ENCODE measurements around the gene GATB. TPM values are rescaled to one million over a fixed set of nuclear protein-coding genes. Genes with fewer than 3 reads are reported as not detected.

Gene GATB
- total RNA-seq, 1 donor from 2014 or later = 15.7 TPM

GRCh38 chr4:151677193-151677592 lies 83.6 kb downstream of the GATB start:
- Mint-ChIP-seq H3K27ac (no peak overlapping the region), H3K27me3 (no peaks in the 10 kb centered on the region), H3K4me3 (ENCODE audit: low read depth) (no peak overlapping the region)

GRCh38 chr4:151676301-151676700 lies 84.5 kb downstream of the GATB start:
- Mint-ChIP-seq H3K27me3 (no peaks in the 10 kb centered on the region), H3K4me1 (ENCODE audit: low read depth) (peaks cover 5% of the 10 kb centered on the region), H3K9me3 (ENCODE audit: low read depth) (no peaks in the 10 kb centered on the region), H3K27ac (no peak overlapping the region), H3K36me3 (ENCODE audit: insufficient read depth) (no peaks in the 10 kb centered on the region), H3K4me3 (ENCODE audit: low read depth) (no peak overlapping the region)
- DNase-seq (ENCODE audit: low spot score, unreplicated experiment) = no peak
- no peak for TF ChIP-seq CTCF (IDR thresholded peaks at IDR 0.05; ENCODE audit: unreplicated experiment)

More at GRCh38 chr4:151677193-151677592, 83.6 kb downstream of the GATB start:
- no peaks in the 10 kb centered on the region for H3K9me3 Mint-ChIP-seq (ENCODE audit: low read depth)
- no peak for TF ChIP-seq CTCF (IDR thresholded peaks at IDR 0.05; ENCODE audit: unreplicated experiment)
- no peak for DNase-seq (ENCODE audit: low spot score, unreplicated experiment)
- H3K36me3 Mint-ChIP-seq (ENCODE audit: insufficient read depth) = no peaks in the 10 kb centered on the region
- peaks cover 5% of the 10 kb centered on the region for H3K4me1 Mint-ChIP-seq (ENCODE audit: low read depth)

GRCh38 chr4:151675411-151675971 lies 85.3 kb downstream of the GATB start:
- H3K27ac Mint-ChIP-seq = no peak overlapping the region
- no peaks in the 10 kb centered on the region for H3K27me3 Mint-ChIP-seq
- no peaks in the 10 kb centered on the region for H3K36me3 Mint-ChIP-seq (ENCODE audit: insufficient read depth)
- no peak for DNase-seq (ENCODE audit: low spot score, unreplicated experiment)
- peaks cover 5% of the 10 kb centered on the region for H3K4me1 Mint-ChIP-seq (ENCODE audit: low read depth)
- no peaks in the 10 kb centered on the region for H3K9me3 Mint-ChIP-seq (ENCODE audit: low read depth)
- no peak for TF ChIP-seq CTCF (IDR thresholded peaks at IDR 0.05; ENCODE audit: unreplicated experiment)
- no peak overlapping the region for H3K4me3 Mint-ChIP-seq (ENCODE audit: low read depth)

GRCh38 chr4:151674804-151675391 lies 85.9 kb downstream of the GATB start:
- no peak for TF ChIP-seq CTCF (IDR thresholded peaks at IDR 0.05; ENCODE audit: unreplicated experiment)
- Mint-ChIP-seq H3K9me3 (ENCODE audit: low read depth) (no peaks in the 10 kb centered on the region), H3K4me1 (ENCODE audit: low read depth) (peaks cover 5% of the 10 kb centered on the region), H3K27ac (no peak overlapping the region), H3K27me3 (no peaks in the 10 kb centered on the region), H3K4me3 (ENCODE audit: low read depth) (no peak overlapping the region), H3K36me3 (ENCODE audit: insufficient read depth) (no peaks in the 10 kb centered on the region)
- peak; percentile 17 for DNase-seq (ENCODE audit: low spot score, unreplicated experiment)

- DNase-seq (ENCODE audit: low spot score, unreplicated experiment) = no peak
- no peaks in the 10 kb centered on the region for H3K36me3 Mint-ChIP-seq (ENCODE audit: insufficient read depth)
- no peaks in the 10 kb centered on the region for H3K27me3 Mint-ChIP-seq
- H3K9me3 Mint-ChIP-seq (ENCODE audit: low read depth) = no peaks in the 10 kb centered on the region
- no peak overlapping the region for H3K27ac Mint-ChIP-seq
- H3K4me3 Mint-ChIP-seq (ENCODE audit: low read depth) = no peak overlapping the region
- H3K4me1 Mint-ChIP-seq (ENCODE audit: low read depth) = peaks cover 5% of the 10 kb centered on the region
- no peak for TF ChIP-seq CTCF (IDR thresholded peaks at IDR 0.05; ENCODE audit: unreplicated experiment)
These were observed 86.8 kb downstream of the GATB start for GRCh38 chr4:151673908-151674520.
